Activated CD4-positive, alpha-beta T cell treated with anti-CD3 and anti-CD28 coated beads, Interleukin-2, amount 10 ng/mL, durations not matched to agents 7 days and 5 days (primary cell): ENCODE results near the gene KDELR3. TPM values are rescaled to one million over a fixed set of nuclear protein-coding genes. Genes with fewer than 3 reads are reported as not detected.

ENCODE experiments used
- CTCF ChIA-PET: fragments of 350-600 bp; sonication (Branson Sonifier 250); formaldehyde crosslinking; loops from one replicate; lab custom pipeline; 2021; ENCODE audit warnings: antibody characterized with exemption; lab: Charles Lee
- POLR2A ChIA-PET: fragments of 350-600 bp; sonication (Branson Sonifier 250); formaldehyde crosslinking; loops from one replicate; lab custom pipeline; 2021; ENCODE audit warnings: antibody characterized with exemption; lab: Charles Lee
- DNase-seq: peaks from one replicate; pipeline ENCODE4 v3.0.0-alpha.2; 2020
- H3K27ac Mint-ChIP-seq: one replicate; pipeline ENCODE4 v1.8.0; 2021; ENCODE audit warnings: mild to moderate bottlenecking, moderate library complexity, mixed read lengths
- H3K27me3 Mint-ChIP-seq: one replicate; pipeline ENCODE4 v1.8.0; 2021; ENCODE audit warnings: mixed read lengths
- H3K36me3 Mint-ChIP-seq: one replicate; pipeline ENCODE4 v1.8.0; 2021; ENCODE audit warnings: low read depth, mixed read lengths
- H3K4me1 Mint-ChIP-seq: one replicate; pipeline ENCODE4 v1.8.0; 2021; ENCODE audit warnings: mixed read lengths
- H3K4me3 Mint-ChIP-seq: one replicate; pipeline ENCODE4 v1.8.0; 2021; ENCODE audit warnings: mild to moderate bottlenecking, moderate library complexity, mixed read lengths
- H3K9me3 Mint-ChIP-seq: one replicate; pipeline ENCODE4 v1.8.0; 2021; ENCODE audit warnings: mixed read lengths
- total RNA-seq, 2 experiments: library from RNA; stranded (reverse); gene quantifications; one replicate each; pipeline ENCODE4 v1.2.3, GENCODE V29; 2021

Gene KDELR3
- total RNA-seq, 2 experiments from 2014 or later, result 0.17 to 0.23 TPM

GRCh38 chr22:38501797-38502672, 34.1 kb downstream of the KDELR3 start:
- CTCF ChIA-PET, result interaction anchor here (1.1 to 2.0 kb wide), 2 partner anchors 8 to 12 kb away, joined by 3 to 5 read pairs; no protein-coding TSS in a partner anchor
- Mint-ChIP-seq H3K27me3 (no peaks in the 10 kb centered on the region), H3K27ac (peak overlapping the region; percentile 71), H3K36me3 (peaks cover 71% of the 10 kb centered on the region), H3K4me3 (peak overlapping the region; percentile 98), H3K9me3 (no peaks in the 10 kb centered on the region), H3K4me1 (peaks cover 65% of the 10 kb centered on the region)
- POLR2A ChIA-PET, result interaction anchor here (0.6 to 1.1 kb wide), 2 partner anchors 13 to 15 kb away, joined by 4 read pairs; no protein-coding TSS in a partner anchor
- DNase-seq, result no peak

DNA sequence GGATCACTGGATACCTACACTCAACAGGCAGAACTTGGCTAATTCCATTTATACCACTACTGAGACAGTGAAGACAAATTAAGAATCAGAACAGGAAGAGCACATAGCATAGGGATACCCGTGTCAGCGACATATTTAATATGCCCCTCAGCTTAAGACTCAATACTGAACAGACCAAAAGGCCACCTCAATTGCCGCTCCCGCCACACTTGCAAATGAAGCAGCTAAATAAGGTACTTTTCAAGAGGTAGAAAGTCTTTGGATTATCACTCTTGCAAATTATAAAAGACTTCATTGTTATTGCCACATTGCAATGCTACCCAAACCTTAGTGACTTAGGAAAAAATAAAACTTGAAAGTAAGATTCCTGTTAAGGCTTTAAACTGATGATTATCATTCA, 35.1 kb downstream of the KDELR3 start:
- Mint-ChIP-seq H3K27me3 (no peaks in the 10 kb centered on the region), H3K4me1 (peaks cover 65% of the 10 kb centered on the region), H3K4me3 (peak overlapping the region; percentile 98), H3K27ac (peak overlapping the region; percentile 76), H3K36me3 (peaks cover 66% of the 10 kb centered on the region), H3K9me3 (no peaks in the 10 kb centered on the region)
- CTCF ChIA-PET, result interaction anchor here (1.1 to 2.0 kb wide), 2 partner anchors 9 to 13 kb away, joined by 3 to 5 read pairs; no protein-coding TSS in a partner anchor
- no peak for DNase-seq
- POLR2A ChIA-PET, result interaction anchor here (1.1 kb wide), 1 partner anchor 16 kb away, joined by 4 read pairs; no protein-coding TSS in a partner anchor

DNA sequence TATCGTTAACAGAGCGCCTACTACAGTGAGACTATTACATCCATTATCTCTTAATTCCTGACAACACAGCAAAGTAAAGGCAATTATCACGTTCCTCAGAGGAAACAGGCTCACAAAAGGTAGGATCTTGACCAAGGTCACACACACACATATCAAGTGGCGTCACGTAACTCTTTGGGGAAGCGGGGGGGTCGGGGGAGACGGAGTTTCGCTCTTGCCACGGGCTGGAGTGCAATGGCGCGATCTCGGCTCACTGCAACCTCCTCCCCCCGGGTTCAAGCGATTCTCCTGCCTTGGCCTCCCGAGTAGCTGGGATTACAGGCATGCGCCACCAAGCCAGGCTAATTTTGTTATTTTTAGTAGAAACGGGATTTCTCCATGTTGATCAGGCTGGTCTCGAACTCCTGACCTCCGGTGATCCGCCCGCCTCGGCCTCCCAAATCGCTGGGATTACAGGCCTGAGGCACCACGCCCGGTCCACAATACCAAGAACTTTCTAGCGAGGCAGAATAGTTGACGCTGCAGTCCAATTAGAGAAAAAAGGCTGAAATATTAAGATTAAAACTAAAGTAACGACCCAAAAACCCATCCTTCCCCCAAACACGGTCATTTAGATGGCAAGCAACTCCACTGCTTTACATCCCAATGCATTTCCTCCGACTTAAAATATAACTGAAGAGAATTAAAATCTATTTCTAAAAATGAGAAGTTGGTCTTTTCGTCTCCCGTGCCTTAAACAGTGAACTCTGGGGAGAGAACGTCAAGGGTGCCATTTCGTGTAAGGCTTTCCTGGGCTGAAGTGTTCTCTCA, 37.0 kb downstream of the KDELR3 start:
- peak overlapping the region; percentile 100 for H3K27ac Mint-ChIP-seq
- peak overlapping the region; percentile 98 for H3K4me3 Mint-ChIP-seq
- no peaks in the 10 kb centered on the region for H3K27me3 Mint-ChIP-seq
- CTCF ChIA-PET, result no interaction called here
- peak; percentile 65 for DNase-seq
- peaks cover 54% of the 10 kb centered on the region for H3K36me3 Mint-ChIP-seq
- POLR2A ChIA-PET, result no interaction called here
- H3K4me1 Mint-ChIP-seq, result peaks cover 55% of the 10 kb centered on the region
- no peaks in the 10 kb centered on the region for H3K9me3 Mint-ChIP-seq

DNA sequence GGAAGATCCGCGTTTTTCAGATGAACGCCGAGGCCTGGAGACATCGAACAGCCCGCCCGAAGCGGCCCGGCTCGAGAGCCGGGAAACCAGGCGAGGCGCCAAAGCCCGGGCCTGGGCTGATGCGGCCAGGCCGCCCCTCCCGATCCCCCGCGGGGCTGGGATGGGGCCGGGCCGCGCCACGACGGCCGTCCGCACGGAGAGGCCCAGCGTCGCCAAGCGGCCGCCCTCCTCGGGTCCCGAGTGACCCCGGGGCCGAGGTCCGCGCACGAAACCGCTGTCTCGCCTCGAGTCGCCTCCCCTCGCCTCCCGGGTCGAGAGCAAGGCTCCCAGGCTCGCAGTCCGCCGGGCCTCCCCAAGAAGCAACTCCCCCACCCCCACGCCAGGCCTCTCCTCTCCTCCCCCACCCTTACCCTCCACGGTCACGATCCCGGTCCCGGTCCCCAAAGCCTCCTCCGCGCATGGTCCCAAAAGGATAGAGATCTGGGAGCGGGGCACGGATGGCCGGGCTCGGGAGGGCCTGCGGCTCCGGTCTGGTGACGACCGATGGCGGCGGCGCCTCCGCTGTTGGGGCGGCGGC, 37.7 kb downstream of the KDELR3 start:
- POLR2A ChIA-PET, result no interaction called here
- Mint-ChIP-seq H3K27me3 (no peaks in the 10 kb centered on the region), H3K4me1 (peaks cover 52% of the 10 kb centered on the region), H3K4me3 (peak overlapping the region; percentile 98), H3K27ac (peak overlapping the region; percentile 100), H3K9me3 (no peaks in the 10 kb centered on the region), H3K36me3 (peaks cover 51% of the 10 kb centered on the region)
- CTCF ChIA-PET, result no interaction called here
- peak; percentile 61 for DNase-seq

GRCh38 chr22:38506118-38506962, 38.4 kb downstream of the KDELR3 start, which contains the start of gene DDX17:
DDX17 (minus strand) TSS chr22:38506311.
- no peaks in the 10 kb centered on the region for H3K27me3 Mint-ChIP-seq
- H3K9me3 Mint-ChIP-seq, result no peaks in the 10 kb centered on the region
- H3K4me1 Mint-ChIP-seq, result peaks cover 45% of the 10 kb centered on the region
- peaks cover 45% of the 10 kb centered on the region for H3K36me3 Mint-ChIP-seq
- POLR2A ChIA-PET, result no interaction called here
- peak within 1 kb of the TSS; percentile 100 for H3K27ac Mint-ChIP-seq
- CTCF ChIA-PET, result interaction anchor here (0.6 kb wide), 1 partner anchor 300 kb away, joined by 3 read pairs; no protein-coding TSS in a partner anchor
- DNase-seq, result peak; percentile 96
- H3K4me3 Mint-ChIP-seq, result peak within 1 kb of the TSS; percentile 98

- peaks cover 6% of the 10 kb centered on the region for H3K36me3 Mint-ChIP-seq
- no peaks in the 10 kb centered on the region for H3K9me3 Mint-ChIP-seq
- CTCF ChIA-PET, result interaction anchor here (1.2 kb wide), 1 partner anchor 11 kb away, joined by 4 read pairs; no protein-coding TSS in a partner anchor
- H3K27ac Mint-ChIP-seq, result no peak overlapping the region
- H3K4me1 Mint-ChIP-seq, result peaks cover 22% of the 10 kb centered on the region
- POLR2A ChIA-PET, result interaction anchor here (0.6 kb wide), 1 partner anchor 11 kb away, joined by 6 read pairs; no protein-coding TSS in a partner anchor
- H3K27me3 Mint-ChIP-seq, result no peaks in the 10 kb centered on the region
- DNase-seq, result no peak
- no peak overlapping the region for H3K4me3 Mint-ChIP-seq
These were observed 42.6 kb downstream of the KDELR3 start for GRCh38 chr22:38510416-38510970.

- peak overlapping the region; percentile 67 for H3K27ac Mint-ChIP-seq
- no peaks in the 10 kb centered on the region for H3K27me3 Mint-ChIP-seq
- H3K4me3 Mint-ChIP-seq, result no peak overlapping the region
- H3K9me3 Mint-ChIP-seq, result no peaks in the 10 kb centered on the region
- peak; percentile 70 for DNase-seq
- peaks cover 12% of the 10 kb centered on the region for H3K4me1 Mint-ChIP-seq
- ChIA-PET CTCF (interaction anchor here (0.8 kb wide), 1 partner anchor 10 kb away, joined by 3 read pairs; no protein-coding TSS in a partner anchor), POLR2A (no interaction called here)
- H3K36me3 Mint-ChIP-seq, result peaks cover 3% of the 10 kb centered on the region
These were observed 45.2 kb downstream of the KDELR3 start for GRCh38 chr22:38513063-38513462.

DNA sequence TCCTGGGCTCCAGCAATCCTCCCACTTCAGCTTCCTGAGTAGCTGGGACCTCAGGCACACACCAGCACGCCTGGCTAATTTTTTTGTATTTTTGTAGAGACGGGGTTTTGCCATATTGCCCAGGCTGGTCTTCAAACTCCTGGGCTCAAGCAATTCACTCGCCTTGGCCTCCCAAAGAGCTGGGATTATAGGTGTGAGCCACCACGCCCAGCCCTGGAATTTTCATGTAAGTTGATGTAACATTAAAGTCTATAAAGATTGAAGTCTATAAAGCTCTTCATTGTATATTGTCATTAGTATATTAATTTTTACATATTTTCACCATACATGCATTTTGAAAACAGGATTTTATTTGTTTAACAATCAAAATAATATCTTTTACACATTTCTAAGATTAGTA, 50.7 kb downstream of the KDELR3 start:
- no peak overlapping the region for H3K4me3 Mint-ChIP-seq
- no peaks in the 10 kb centered on the region for H3K27me3 Mint-ChIP-seq
- no peak overlapping the region for H3K27ac Mint-ChIP-seq
- DNase-seq, result no peak
- ChIA-PET POLR2A (no interaction called here), CTCF (interaction anchor here (0.6 kb wide), 1 partner anchor 461 kb away, joined by 3 read pairs; no protein-coding TSS in a partner anchor)
- H3K9me3 Mint-ChIP-seq, result no peaks in the 10 kb centered on the region
- no peaks in the 10 kb centered on the region for H3K4me1 Mint-ChIP-seq
- H3K36me3 Mint-ChIP-seq, result no peaks in the 10 kb centered on the region

- no peak overlapping the region for H3K4me3 Mint-ChIP-seq
- peaks cover 2% of the 10 kb centered on the region for H3K4me1 Mint-ChIP-seq
- no peaks in the 10 kb centered on the region for H3K36me3 Mint-ChIP-seq
- no peak overlapping the region for H3K27ac Mint-ChIP-seq
- DNase-seq, result no peak
- no peaks in the 10 kb centered on the region for H3K27me3 Mint-ChIP-seq
- POLR2A ChIA-PET, result interaction anchor here (0.5 kb wide), 1 partner anchor 12 kb away, joined by 3 read pairs; no protein-coding TSS in a partner anchor
- H3K9me3 Mint-ChIP-seq, result no peaks in the 10 kb centered on the region
- CTCF ChIA-PET, result no interaction called here
These were observed 51.8 kb downstream of the KDELR3 start for GRCh38 chr22:38519453-38520250.

DNA sequence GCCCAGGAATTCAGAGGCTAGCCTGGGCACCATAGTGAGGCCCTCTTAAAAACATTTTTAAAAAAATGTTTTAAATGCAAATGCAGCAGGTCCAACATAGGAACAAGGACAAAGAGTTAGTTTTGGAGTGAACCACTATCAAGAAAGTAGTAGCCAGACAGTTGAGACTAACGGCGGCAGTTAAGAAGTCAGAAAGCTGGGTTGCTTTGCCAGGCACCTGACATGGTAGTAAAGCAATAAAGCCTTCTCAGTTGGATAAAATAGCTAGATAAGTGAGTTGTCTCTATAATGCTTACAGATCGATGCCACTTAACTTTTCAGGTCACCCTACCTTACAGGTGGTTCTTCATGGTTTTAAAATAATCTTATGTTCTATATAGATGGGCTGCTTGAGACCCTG, 55.1 kb downstream of the KDELR3 start:
- CTCF ChIA-PET, result interaction anchor here (1.1 to 1.2 kb wide), 2 partner anchors 11 to 29 kb away, joined by 3 read pairs; no protein-coding TSS in a partner anchor
- H3K27me3 Mint-ChIP-seq, result no peaks in the 10 kb centered on the region
- no peak for DNase-seq
- no peak overlapping the region for H3K4me3 Mint-ChIP-seq
- H3K4me1 Mint-ChIP-seq, result peaks cover 2% of the 10 kb centered on the region
- H3K27ac Mint-ChIP-seq, result no peak overlapping the region
- POLR2A ChIA-PET, result no interaction called here
- no peaks in the 10 kb centered on the region for H3K36me3 Mint-ChIP-seq
- H3K9me3 Mint-ChIP-seq, result no peaks in the 10 kb centered on the region
